IMR-90 (cell line): ENCODE results near the gene SLC7A10. TPM values are rescaled to one million over a fixed set of nuclear protein-coding genes. Genes with fewer than 3 reads are reported as not detected.

Experiments
- ATAC-seq: fragments of 200-7000 bp; cut with Tn5 transposase; 2 replicates; pipeline ENCODE4 v1.9.1; 2020; ENCODE audit warnings: low read depth, mild to moderate bottlenecking, moderate library complexity
- BruUV-seq: library from RNA; stranded (reverse); fragments of 400-500 nt; replicated peaks from 2 replicates; lab custom pipeline; 2021; lab: Mats Ljungman, UMichigan
- CTCF ChIA-PET: fragments of 300-600 bp; formaldehyde crosslinking; extraction: SDS; loops from one replicate; lab custom pipeline; 2021; ENCODE audit warnings: antibody characterized with exemption; lab: Yijun Ruan, JAX
- POLR2A ChIA-PET: fragments of 300-600 bp; sonication (Branson Sonifier 250); formaldehyde crosslinking; loops from one replicate; lab custom pipeline; 2022; ENCODE audit warnings: antibody characterized with exemption; ENCODE audit not compliant: unreplicated experiment; lab: Charles Lee
- DNase-seq: peaks from one replicate; pipeline ENCODE4 v3.0.0; 2013
- H2AFZ ChIP-seq: replicated peaks from 2 replicates; pipeline ENCODE3; 2013; ENCODE audit warnings: low read length, mild to moderate bottlenecking; ENCODE audit not compliant: poor library complexity
- H2AK5ac ChIP-seq: 2 replicates; pipeline ENCODE4 v1.6.1; 2013; ENCODE audit warnings: low read depth, low read length, inconsistent platforms
- H2AK9ac ChIP-seq: replicated peaks from 2 replicates; pipeline ENCODE3; 2013; ENCODE audit warnings: mild to moderate bottlenecking, low read depth, low read length, moderate library complexity; ENCODE audit not compliant: poor library complexity
- H2BK120ac ChIP-seq: 2 replicates; pipeline ENCODE4 v1.6.1; 2013; ENCODE audit warnings: low read depth, low read length, inconsistent platforms
- H2BK15ac ChIP-seq: 3 replicates; pipeline ENCODE4 v1.6.1; 2013; ENCODE audit warnings: low read depth, low read length, inconsistent platforms
- H2BK20ac ChIP-seq: 2 replicates; pipeline ENCODE4 v1.6.1; 2013; ENCODE audit warnings: low read depth, mild to moderate bottlenecking, inconsistent platforms, low read length, moderate library complexity
- H2BK5ac ChIP-seq: 2 replicates; pipeline ENCODE4 v1.6.1; 2013; ENCODE audit warnings: mild to moderate bottlenecking, low read depth, low read length, inconsistent platforms; ENCODE audit not compliant: poor library complexity, severe bottlenecking
- H3K14ac ChIP-seq: replicated peaks from 2 replicates; pipeline ENCODE4 v1.6.1; 2013; ENCODE audit warnings: low read depth, low read length, inconsistent platforms
- H3K18ac ChIP-seq: 2 replicates; pipeline ENCODE4 v1.6.1; 2013; ENCODE audit warnings: low read depth, low read length, control low read depth
- H3K23ac ChIP-seq: 2 replicates; pipeline ENCODE4 v1.6.1; 2013; ENCODE audit warnings: low read depth, low read length, inconsistent platforms
- H3K27ac ChIP-seq: 2 replicates; pipeline ENCODE4 v1.5.1; 2013; ENCODE audit warnings: mild to moderate bottlenecking, control low read depth, low read length; ENCODE audit not compliant: insufficient read depth
- H3K27me3 ChIP-seq: 2 replicates; pipeline ENCODE4 v1.6.1; 2013; ENCODE audit warnings: low read length; ENCODE audit not compliant: control insufficient read depth, insufficient read depth
- H3K36me3 ChIP-seq: 2 replicates; pipeline ENCODE4 v1.6.1; 2013; ENCODE audit warnings: low read length, mixed read lengths; ENCODE audit not compliant: control insufficient read depth, insufficient read depth
- H3K4ac ChIP-seq: 2 replicates; pipeline ENCODE4 v1.6.1; 2013; ENCODE audit warnings: low read depth, low read length, inconsistent platforms
- H3K4me1 ChIP-seq: 2 replicates; pipeline ENCODE4 v1.6.1; 2013; ENCODE audit warnings: low read length, mixed read lengths; ENCODE audit not compliant: control insufficient read depth, insufficient read depth
- H3K4me2 ChIP-seq: 2 replicates; pipeline ENCODE4 v1.6.1; 2013; ENCODE audit warnings: low read depth, mild to moderate bottlenecking, control low read depth, low read length, moderate library complexity
- H3K4me3 ChIP-seq: 2 replicates; pipeline ENCODE4 v1.5.1; 2013; ENCODE audit warnings: low read depth, mild to moderate bottlenecking, control low read depth, low read length, moderate library complexity; ENCODE audit not compliant: insufficient read depth
- H3K56ac ChIP-seq: 2 replicates; pipeline ENCODE4 v1.6.1; 2013; ENCODE audit warnings: low read length, inconsistent platforms; ENCODE audit not compliant: insufficient read depth; ENCODE audit errors: extremely low read depth
- H3K79me1 ChIP-seq, 2 experiments: 2 replicates each; pipeline ENCODE4 v1.6.1; 2013; ENCODE audit warnings: low read length in 2 of 2, inconsistent platforms in 1 of 2, low read depth in 1 of 2
- H3K9ac ChIP-seq: 2 replicates; pipeline ENCODE4 v1.6.1; 2013; ENCODE audit warnings: low read depth, low read length, control low read depth
- H3K9me1 ChIP-seq: 2 replicates; pipeline ENCODE4 v1.6.1; 2013; ENCODE audit warnings: low read length, inconsistent platforms; ENCODE audit not compliant: insufficient read depth
- H3K9me3 ChIP-seq: 2 replicates; pipeline ENCODE4 v1.6.1; 2013; ENCODE audit warnings: low read length; ENCODE audit not compliant: control insufficient read depth, insufficient read depth
- H4K20me1 ChIP-seq: 2 replicates; pipeline ENCODE4 v1.6.1; 2013; ENCODE audit warnings: low read length, inconsistent platforms; ENCODE audit not compliant: insufficient read depth
- H4K5ac ChIP-seq: 2 replicates; pipeline ENCODE4 v1.6.1; 2013; ENCODE audit warnings: mild to moderate bottlenecking, low read depth, low read length, control low read depth
- H4K8ac ChIP-seq, 2 experiments: 2 replicates each; pipeline ENCODE4 v1.6.1; 2013; ENCODE audit warnings: low read depth in 2 of 2, low read length in 2 of 2, control low read depth in 1 of 2, inconsistent platforms in 1 of 2
- H4K91ac ChIP-seq: 2 replicates; pipeline ENCODE4 v1.6.1; 2013; ENCODE audit warnings: low read depth, low read length, inconsistent platforms; ENCODE audit not compliant: insufficient read depth
- BHLHE40 ChIP-seq: fragments of 150-350 bp; IDR thresholded peaks from 2 replicates; pipeline ENCODE4 v1.6.1; 2016; ENCODE audit warnings: mild to moderate bottlenecking, low read depth, low read length
- CEBPB ChIP-seq: IDR thresholded peaks from 2 replicates; pipeline ENCODE4 v1.6.1; 2012; ENCODE audit warnings: low read depth, low read length, improper control_type of control experiment
- FOS ChIP-seq: fragments of 150-350 bp; IDR thresholded peaks from 2 replicates; pipeline ENCODE4 v1.6.1; 2016; ENCODE audit warnings: low read depth, low read length
- MAFK ChIP-seq: IDR thresholded peaks from 2 replicates; pipeline ENCODE4 v1.6.1; 2012; ENCODE audit warnings: low read depth, low read length, improper control_type of control experiment
- MAZ ChIP-seq: IDR thresholded peaks from 2 replicates; pipeline ENCODE4 v1.6.1; 2012; ENCODE audit warnings: low read depth, mild to moderate bottlenecking, low read length, improper control_type of control experiment, moderate library complexity, borderline replicate concordance
- MXI1 ChIP-seq: IDR thresholded peaks from 2 replicates; pipeline ENCODE4 v1.6.1; 2012; ENCODE audit warnings: low read depth, mild to moderate bottlenecking, low read length, moderate library complexity, borderline replicate concordance
- NFE2L2 ChIP-seq: fragments of 150-350 bp; IDR thresholded peaks from 2 replicates; pipeline ENCODE4 v1.6.1; 2016; ENCODE audit warnings: low read depth, mild to moderate bottlenecking, low read length
- POLR2A ChIP-seq: IDR thresholded peaks from 2 replicates; pipeline ENCODE4 v1.6.1; 2012; ENCODE audit warnings: mild to moderate bottlenecking, low read depth, low read length
- RAD21 ChIP-seq: IDR thresholded peaks from 2 replicates; pipeline ENCODE4 v1.6.1; 2012; ENCODE audit warnings: low read length, improper control_type of control experiment
- RCOR1 ChIP-seq: IDR thresholded peaks from 2 replicates; pipeline ENCODE4 v1.6.1; 2012; ENCODE audit warnings: mild to moderate bottlenecking, low read length, improper control_type of control experiment; ENCODE audit not compliant: insufficient replicate concordance
- SMC3 ChIP-seq: fragments of 150-350 bp; IDR thresholded peaks from 2 replicates; pipeline ENCODE4 v1.6.1; 2016; ENCODE audit warnings: low read depth, mild to moderate bottlenecking, antibody characterized with exemption, low read length, moderate library complexity
- WGBS, 2 experiments: methylation state at CpG; one replicate each; pipeline versions ENCODE4 v1.1.5 to v1.1.7; 2013; ENCODE audit warnings: missing lambda C conversion rate in 2 of 2; ENCODE audit not compliant: insufficient read length in 1 of 2; ENCODE audit errors: extremely low coverage in 2 of 2; 5-methylcytosine and 5-hydroxymethylcytosine counted together
- dilution Hi-C: fragments of 300-500 bp; cut with HindIII; formaldehyde crosslinking; loops from one replicate; pipeline ENCODE4 v1.14.3; 2018; ENCODE audit warnings: low sequenced_read_pairs; ENCODE audit not compliant: unreplicated experiment
- in situ Hi-C: fragments of 300-500 bp; cut with MboI; formaldehyde crosslinking; loops from 3 replicates; pipeline ENCODE4 v1.14.3; 2019; ENCODE audit warnings: low sequenced_read_pairs, inconsistent platforms, mixed read lengths
- intact Hi-C: fragments of 100-400 bp; cut with micrococcal nuclease; formaldehyde crosslinking; loops from 2 replicates; pipeline ENCODE4 v1.10.0; 2022
- polyA plus RNA-seq, 3 experiments: library from polyadenylated mRNA; depleted of rRNA; stranded (reverse); fragments of >200 nt; gene quantifications; 2 replicates each; pipeline ENCODE4 v1.2.3, GENCODE V29; 2012; ENCODE audit warnings: low replicate concordance in 1 of 3
- total RNA-seq: library from RNA; depleted of rRNA; stranded (reverse); fragments of >200 nt; gene quantifications from 2 replicates; pipeline ENCODE4 v1.2.3, GENCODE V29; 2012
- TF ChIP-seq, protein P1 (sequence below): fragments of 150-350 bp; IDR thresholded peaks from 2 replicates; pipeline ENCODE4 v1.6.1; 2016; ENCODE audit warnings: low read depth, mild to moderate bottlenecking, low read length, moderate library complexity, borderline replicate concordance
- TF ChIP-seq, protein P2 (sequence below): fragments of 150-350 bp; IDR thresholded peaks from 2 replicates; pipeline ENCODE4 v1.6.1; 2017; ENCODE audit warnings: mild to moderate bottlenecking, antibody characterized with exemption, low read length, low read depth

SLC7A10 gene
- total and polyA plus RNA-seq, 2 of the 4 experiments (the other 2 are of a cell fraction): not detected

DNA sequence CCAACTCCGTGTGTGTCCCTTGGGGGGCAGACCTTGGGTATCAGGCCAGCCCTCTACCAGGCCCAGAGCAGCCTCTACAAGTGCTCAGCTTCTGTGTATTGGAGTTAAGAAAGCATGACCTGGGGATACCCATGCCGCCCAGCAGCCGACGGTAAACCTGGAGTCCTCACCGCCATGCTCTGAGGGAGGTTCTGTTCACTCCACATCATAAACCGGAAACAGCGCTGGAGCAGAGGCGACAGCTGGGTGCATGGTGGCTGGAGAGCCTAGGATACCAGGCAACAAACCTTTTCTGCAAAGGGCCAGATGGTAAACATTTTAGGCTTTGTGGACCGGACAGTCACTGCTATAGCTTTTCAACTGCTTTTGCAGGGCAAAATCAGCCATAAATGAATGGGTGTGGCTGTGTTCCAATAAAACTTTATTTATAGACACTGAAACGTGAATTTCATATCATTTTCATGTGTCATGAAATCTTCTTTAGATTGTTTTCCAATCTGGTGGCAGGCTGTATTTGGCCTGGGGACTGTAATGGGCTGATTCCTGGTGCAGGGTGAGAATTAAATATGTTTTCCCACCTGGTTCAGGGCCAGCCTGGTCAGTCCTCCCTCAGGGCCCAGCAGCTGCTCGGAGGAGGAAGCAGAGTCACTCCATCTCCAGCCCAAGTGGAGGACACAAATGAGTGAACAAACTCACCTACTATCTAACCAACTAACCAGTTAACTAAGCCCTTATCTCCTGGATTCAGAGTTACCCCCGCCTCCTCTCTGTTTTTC, 45.8 kb upstream of the SLC7A10 start (continued):
- TF ChIP-seq, protein P1, sequence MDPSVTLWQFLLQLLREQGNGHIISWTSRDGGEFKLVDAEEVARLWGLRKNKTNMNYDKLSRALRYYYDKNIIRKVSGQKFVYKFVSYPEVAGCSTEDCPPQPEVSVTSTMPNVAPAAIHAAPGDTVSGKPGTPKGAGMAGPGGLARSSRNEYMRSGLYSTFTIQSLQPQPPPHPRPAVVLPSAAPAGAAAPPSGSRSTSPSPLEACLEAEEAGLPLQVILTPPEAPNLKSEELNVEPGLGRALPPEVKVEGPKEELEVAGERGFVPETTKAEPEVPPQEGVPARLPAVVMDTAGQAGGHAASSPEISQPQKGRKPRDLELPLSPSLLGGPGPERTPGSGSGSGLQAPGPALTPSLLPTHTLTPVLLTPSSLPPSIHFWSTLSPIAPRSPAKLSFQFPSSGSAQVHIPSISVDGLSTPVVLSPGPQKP: no peak

DNA sequence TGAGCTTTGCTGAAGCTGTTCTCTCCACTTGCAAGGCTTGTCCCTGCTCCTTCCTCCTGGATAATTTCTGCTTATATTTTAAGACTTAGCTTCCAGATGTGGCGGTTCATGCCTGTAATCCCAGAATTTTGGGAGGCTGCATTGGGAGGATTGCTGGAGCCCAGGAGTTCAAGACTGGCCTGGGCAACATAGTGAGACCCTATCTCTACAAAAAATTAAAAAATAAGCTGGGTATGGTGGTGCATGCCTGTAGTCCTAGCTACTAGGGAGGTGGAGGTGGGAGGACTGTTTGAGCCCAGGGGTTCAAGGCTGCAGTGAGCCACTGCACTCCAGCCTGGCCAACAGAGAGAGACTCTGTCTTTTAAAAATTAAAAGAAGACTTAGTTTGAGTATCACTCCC, 45.1 kb upstream of the SLC7A10 start:
- CTCF ChIA-PET: interaction anchor here (0.6 kb wide), 1 partner anchor 829 kb away, joined by 7 read pairs; no protein-coding TSS in a partner anchor
- POLR2A ChIA-PET: interaction anchor here (0.6 kb wide), 1 partner anchor 109 kb away, joined by 5 read pairs; no protein-coding TSS in a partner anchor
- TF ChIP-seq MXI1 (no peak), POLR2A (no peak), BHLHE40 (no peak), MAFK (no peak), RCOR1 (no peak), SMC3 (no peak), MAZ (no peak), NFE2L2 (no peak), RAD21 (no peak), CEBPB (no peak), FOS (no peak)
- TF ChIP-seq, protein P1: no peak
- TF ChIP-seq, protein P2, sequence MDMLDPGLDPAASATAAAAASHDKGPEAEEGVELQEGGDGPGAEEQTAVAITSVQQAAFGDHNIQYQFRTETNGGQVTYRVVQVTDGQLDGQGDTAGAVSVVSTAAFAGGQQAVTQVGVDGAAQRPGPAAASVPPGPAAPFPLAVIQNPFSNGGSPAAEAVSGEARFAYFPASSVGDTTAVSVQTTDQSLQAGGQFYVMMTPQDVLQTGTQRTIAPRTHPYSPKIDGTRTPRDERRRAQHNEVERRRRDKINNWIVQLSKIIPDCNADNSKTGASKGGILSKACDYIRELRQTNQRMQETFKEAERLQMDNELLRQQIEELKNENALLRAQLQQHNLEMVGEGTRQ: no peak

More for the DNA sequence above, 45.1 kb upstream of the SLC7A10 start:
- DNase-seq: no peak
- Histone ChIP-seq H3K9me3 (no peaks in the 10 kb centered on the region), H4K5ac (no peak overlapping the region), H2BK20ac (no peak overlapping the region), H4K91ac (no peak overlapping the region), H2BK5ac (no peak overlapping the region), H2AK5ac (no peak overlapping the region), H3K27me3 (peaks cover 14% of the 10 kb centered on the region; the same call in 1 of the 2 replicates), H3K14ac (no peak overlapping the region), H2AFZ (no peak overlapping the region), H3K27ac (no peak overlapping the region), H3K9ac (no peak overlapping the region), H3K4me1 (no peaks in the 10 kb centered on the region), H4K20me1 (no peaks in the 10 kb centered on the region), H3K9me1 (no peaks in the 10 kb centered on the region), H2BK120ac (no peak overlapping the region), H3K56ac (no peak overlapping the region), H3K18ac (no peak overlapping the region), H2AK9ac (no peak overlapping the region), H4K8ac (no peak overlapping the region), H3K36me3 (no peaks in the 10 kb centered on the region), H3K4ac (no peak overlapping the region), H3K23ac (no peak overlapping the region), H3K4me3 (no peak overlapping the region), H2BK15ac (no peak overlapping the region), H3K4me2 (no peak overlapping the region), H3K79me1 (no peaks in the 10 kb centered on the region)
- in situ Hi-C loops: no loop called here
- ATAC-seq: no peak
- BruUV-seq: no TSS peak
- WGBS, 2 experiments: no CpG with 5 or more reads among the region's 1 CpG
- dilution Hi-C loops: no loop called here
- intact Hi-C loops: no loop called here
